GM12891 (cell line): ENCODE results near the gene CDK9.

Experiments
- PAX5 ChIP-seq: IDR thresholded peaks from 2 replicates; pipeline ENCODE4 v1.6.1; 2011; ENCODE audit warnings: low read length, moderate library complexity, mild to moderate bottlenecking; ENCODE audit not compliant: insufficient read depth, severe bottlenecking
- POLR2A ChIP-seq: IDR thresholded peaks from 2 replicates; pipeline ENCODE4 v1.6.1; 2011; ENCODE audit warnings: low read depth, low read length, control low read depth
- POLR2AphosphoS5 ChIP-seq: IDR thresholded peaks from 2 replicates; pipeline ENCODE4 v1.6.1; 2011; ENCODE audit warnings: low read depth, low read length, control low read depth
- POU2F2 ChIP-seq: IDR thresholded peaks from 2 replicates; pipeline ENCODE4 v1.6.1; 2011; ENCODE audit warnings: low read depth, mild to moderate bottlenecking, control low read depth, low read length, moderate library complexity
- TAF1 ChIP-seq: IDR thresholded peaks from 2 replicates; pipeline ENCODE4 v1.6.1; 2011; ENCODE audit warnings: low read depth, low read length, control low read depth

DNA sequence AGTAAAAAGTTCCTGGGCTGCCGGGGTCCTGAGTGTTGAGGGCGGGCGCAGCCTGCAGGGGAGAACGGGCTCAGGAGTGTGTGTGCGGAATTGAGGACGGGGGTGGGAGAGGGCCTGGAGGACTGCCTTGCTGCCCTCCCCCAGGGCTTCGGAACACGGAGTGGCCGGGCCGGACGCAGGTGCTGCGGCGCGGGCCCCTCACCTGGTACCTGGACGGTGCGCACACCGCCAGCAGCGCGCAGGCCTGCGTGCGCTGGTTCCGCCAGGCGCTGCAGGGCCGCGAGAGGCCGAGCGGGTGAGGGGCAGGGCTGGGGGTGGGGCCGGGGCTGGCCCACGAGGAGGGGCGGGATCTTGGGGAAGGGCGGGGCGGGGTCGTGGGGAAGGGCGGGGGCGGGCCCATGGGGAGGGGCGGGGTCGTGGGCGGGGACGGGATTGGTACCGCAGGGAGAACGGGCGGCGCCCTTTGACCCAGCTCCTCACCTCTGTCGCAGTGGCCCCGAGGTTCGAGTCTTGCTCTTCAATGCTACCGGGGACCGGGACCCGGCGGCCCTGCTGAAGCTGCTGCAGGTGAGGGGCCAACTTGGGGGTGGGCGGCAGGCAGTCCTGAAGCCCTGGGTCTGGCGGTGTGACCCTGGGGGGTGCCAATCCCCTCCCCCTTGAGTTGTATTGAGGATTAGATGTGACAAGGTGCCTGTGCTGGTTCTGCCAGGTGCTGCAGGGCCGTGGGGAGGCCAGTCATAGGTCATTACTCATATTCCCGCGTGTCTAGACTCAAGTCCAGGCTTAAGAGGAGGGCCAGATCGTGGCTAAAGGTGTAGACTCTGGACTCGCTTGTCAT is 23.9 kb downstream of the CDK9 start:
- TF ChIP-seq POLR2A, result no peak
- TF ChIP-seq POLR2AphosphoS5, result no peak
- no peak for TF ChIP-seq TAF1
- TF ChIP-seq POU2F2, result no peak
- no peak for TF ChIP-seq PAX5
